Prostate gland (tissue), 2 donors: Measurements from ENCODE around the gene FXYD1.

Experiments
- POLR2A ChIP-seq: fragments of 450-650 bp; IDR thresholded peaks from one replicate; pipeline ENCODE4 v1.6.1; 2016; ENCODE audit warnings: antibody characterized with exemption, mild to moderate bottlenecking
- TF ChIP-seq, protein P1 (sequence below), 4 experiments: fragments of 200-600 bp in 2 of 4; fragments of 450-650 bp in 2 of 4; sonication (generic) in 2 of 4; IDR thresholded peaks; 1 replicate in 3 of 4; 2 replicates in 1 of 4; pipeline ENCODE4 v1.5.1; 2016 to 2019; ENCODE audit warnings: antibody characterized with exemption in 4 of 4, mild to moderate bottlenecking in 2 of 4, moderate library complexity in 2 of 4

- TF ChIP-seq, protein P1, sequence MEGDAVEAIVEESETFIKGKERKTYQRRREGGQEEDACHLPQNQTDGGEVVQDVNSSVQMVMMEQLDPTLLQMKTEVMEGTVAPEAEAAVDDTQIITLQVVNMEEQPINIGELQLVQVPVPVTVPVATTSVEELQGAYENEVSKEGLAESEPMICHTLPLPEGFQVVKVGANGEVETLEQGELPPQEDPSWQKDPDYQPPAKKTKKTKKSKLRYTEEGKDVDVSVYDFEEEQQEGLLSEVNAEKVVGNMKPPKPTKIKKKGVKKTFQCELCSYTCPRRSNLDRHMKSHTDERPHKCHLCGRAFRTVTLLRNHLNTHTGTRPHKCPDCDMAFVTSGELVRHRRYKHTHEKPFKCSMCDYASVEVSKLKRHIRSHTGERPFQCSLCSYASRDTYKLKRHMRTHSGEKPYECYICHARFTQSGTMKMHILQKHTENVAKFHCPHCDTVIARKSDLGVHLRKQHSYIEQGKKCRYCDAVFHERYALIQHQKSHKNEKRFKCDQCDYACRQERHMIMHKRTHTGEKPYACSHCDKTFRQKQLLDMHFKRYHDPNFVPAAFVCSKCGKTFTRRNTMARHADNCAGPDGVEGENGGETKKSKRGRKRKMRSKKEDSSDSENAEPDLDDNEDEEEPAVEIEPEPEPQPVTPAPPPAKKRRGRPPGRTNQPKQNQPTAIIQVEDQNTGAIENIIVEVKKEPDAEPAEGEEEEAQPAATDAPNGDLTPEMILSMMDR (IDR thresholded peaks at IDR 0.05): no peak
- TF ChIP-seq POLR2A: no peak
These were observed at the start of gene FXYD1 for GRCh38 chr19:35138305-35138892.
